HG03565 (cell line): ENCODE data around the gene CDK5R2.
A peak's percentile ranks its signal among the peaks of the same experiment; 100 is the strongest.

Source experiments
- ATAC-seq: cut with Tn5 transposase; IDR thresholded peaks from one replicate; pipeline ENCODE4 v1.9.1; 2021; ENCODE audit warnings: mild to moderate bottlenecking, moderate library complexity; ENCODE audit not compliant: unreplicated experiment

Gene CDK5R2

GRCh38 chr2:218986148-218986761, 26.8 kb downstream of the CDK5R2 start:
- no peak for ATAC-seq

GRCh38 chr2:218988164-218988563, 28.7 kb downstream of the CDK5R2 start:
- ATAC-seq, result no peak

GRCh38 chr2:218988650-218989049, 29.2 kb downstream of the CDK5R2 start:
- ATAC-seq, result no peak

GRCh38 chr2:218990052-218990451, 30.6 kb downstream of the CDK5R2 start:
- no peak for ATAC-seq

- ATAC-seq, result no peak
Measured at GRCh38 chr2:218990612-218991011, 31.1 kb downstream of the CDK5R2 start.

GRCh38 chr2:218991674-218992168, 32.3 kb downstream of the CDK5R2 start:
- ATAC-seq, result no peak

- ATAC-seq, result no peak
Measured at GRCh38 chr2:218992196-218992595, 32.7 kb downstream of the CDK5R2 start.

- ATAC-seq, result no peak
Measured at GRCh38 chr2:218992703-218993344, 33.4 kb downstream of the CDK5R2 start.

GRCh38 chr2:218993345-218994315, 34.2 kb downstream of the CDK5R2 start, which contains the start of gene CRYBA2:
Gene CRYBA2, minus strand, starts transcription at chr2:218993422. Its CDS starts 246 bp downstream, at chr2:218993176.
- no peak for ATAC-seq

GRCh38 chr2:218995561-218995960, 36.1 kb downstream of the CDK5R2 start:
- no peak for ATAC-seq

- peak; percentile 57 for ATAC-seq
Measured at GRCh38 chr2:218995972-218996711, 36.7 kb downstream of the CDK5R2 start.

- ATAC-seq, result no peak
Measured at GRCh38 chr2:218996937-218997336, 37.5 kb downstream of the CDK5R2 start.

- no peak for ATAC-seq
Measured at GRCh38 chr2:218997731-218998130, 38.3 kb downstream of the CDK5R2 start.

GRCh38 chr2:218998414-218999002, 39.0 kb downstream of the CDK5R2 start:
- no peak for ATAC-seq

GRCh38 chr2:218999021-218999880, 39.8 kb downstream of the CDK5R2 start:
- no peak for ATAC-seq

GRCh38 chr2:218999881-219000568, 40.6 kb downstream of the CDK5R2 start:
- ATAC-seq, result no peak

GRCh38 chr2:219000569-219000960, 41.1 kb downstream of the CDK5R2 start:
- ATAC-seq, result no peak

GRCh38 chr2:219001100-219001576, 41.7 kb downstream of the CDK5R2 start:
- ATAC-seq, result no peak
